ENCODE data around the gene SLC22A17.

The SLC22A17 gene

DNA sequence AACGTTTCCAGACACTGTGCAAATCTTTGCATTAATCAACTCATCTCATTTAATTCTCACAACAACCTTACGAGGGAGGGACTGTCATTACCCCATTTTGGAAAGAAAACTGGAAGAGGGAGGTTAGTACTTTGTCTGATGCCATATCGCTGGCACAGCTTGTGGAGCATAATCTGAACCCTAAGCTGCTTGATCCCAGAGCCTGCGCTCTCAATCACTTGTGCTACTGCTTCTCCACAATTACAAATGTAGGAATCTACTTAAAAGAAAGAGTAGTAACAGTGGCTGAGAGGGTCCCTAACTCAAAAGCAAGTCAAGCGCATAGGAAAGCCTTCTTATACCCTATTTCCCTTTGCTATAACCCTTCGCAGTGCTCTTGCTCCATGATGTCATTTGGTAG, 9.1 kb upstream of the SLC22A17 start:
- no peak for DNase-seq (ENCODE audit: low read depth in 2 of 2)

DNA sequence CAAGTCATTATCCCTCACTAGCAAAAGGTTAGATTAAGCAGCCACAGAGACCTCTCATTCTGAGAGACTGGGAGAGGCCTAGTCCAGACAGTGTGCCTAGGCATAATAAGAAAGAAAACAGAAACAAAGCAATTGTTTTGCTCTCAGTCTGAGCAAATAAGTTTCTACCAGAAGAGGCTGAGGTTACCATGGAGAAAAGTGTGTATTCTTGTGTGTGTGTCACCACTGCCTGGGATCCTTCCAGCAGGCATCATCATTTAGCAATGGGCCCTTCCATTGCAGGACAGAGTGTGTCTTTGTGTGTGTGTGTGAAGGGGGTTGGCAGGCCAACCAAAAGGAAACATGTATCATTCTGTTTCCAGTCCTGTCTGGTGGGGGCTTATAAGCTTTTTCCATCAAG, 8.6 kb upstream of the SLC22A17 start:
- DNase-seq (ENCODE audit: low read depth in 2 of 2): no peak

DNA sequence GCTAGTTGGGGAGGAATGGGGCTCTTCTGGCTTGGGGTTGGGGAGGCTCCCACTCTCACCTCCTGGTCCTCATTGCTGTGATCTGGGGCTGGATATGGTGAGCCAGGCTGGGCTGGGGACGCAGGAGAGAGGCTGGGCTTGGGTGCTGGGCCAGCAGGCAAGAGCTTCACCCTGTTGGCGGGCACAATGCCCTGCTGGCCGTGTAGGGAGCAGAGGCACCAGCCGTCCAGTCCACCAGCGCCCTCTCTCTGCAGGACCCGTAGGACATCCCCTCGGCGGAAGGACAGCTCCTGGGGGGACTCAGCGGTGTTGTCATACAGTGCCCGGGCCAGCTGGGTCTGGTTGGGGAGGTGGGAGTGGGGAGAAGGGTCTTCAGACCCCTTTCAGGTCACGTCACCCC, 7.8 kb upstream of the SLC22A17 start:
- no peak for DNase-seq (ENCODE audit: low read depth in 2 of 2)

DNA sequence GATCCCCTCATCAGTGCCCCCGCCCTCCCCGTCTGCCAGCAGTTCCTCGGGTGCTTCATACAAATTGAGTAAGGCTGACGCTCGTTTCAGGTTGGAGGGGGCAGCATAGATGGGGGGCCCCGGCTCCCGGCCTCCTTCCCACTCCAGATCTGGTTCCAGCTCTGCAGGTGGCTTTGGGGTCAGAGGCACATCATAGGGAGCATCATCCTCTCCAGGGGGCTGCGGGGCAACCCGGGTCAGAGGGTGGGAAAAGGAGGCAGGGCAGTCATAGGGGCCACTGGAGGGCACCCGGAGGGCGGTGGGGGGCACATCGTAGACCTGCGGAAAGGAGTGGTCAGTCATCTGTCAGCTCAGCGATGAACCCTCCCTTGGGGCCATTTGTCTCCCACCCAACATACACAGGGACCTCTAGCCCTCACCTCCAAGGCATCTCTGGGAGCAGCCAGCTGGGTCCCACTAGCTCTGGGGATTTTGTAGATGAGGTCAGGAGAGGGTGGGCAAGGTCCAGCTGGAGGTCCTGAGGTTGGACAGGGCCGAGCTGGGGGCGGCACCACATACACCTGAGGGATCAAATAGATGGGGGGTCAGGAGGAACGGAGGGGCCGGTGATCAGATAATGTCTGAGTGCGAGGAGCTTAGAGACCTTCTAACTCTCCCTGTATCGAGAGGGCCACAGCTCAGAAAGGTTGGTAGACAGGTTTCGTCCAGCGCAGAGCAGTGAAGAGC, 7.2 kb upstream of the SLC22A17 start:
- DNase-seq (ENCODE audit: low read depth in 2 of 2): no peak

DNA sequence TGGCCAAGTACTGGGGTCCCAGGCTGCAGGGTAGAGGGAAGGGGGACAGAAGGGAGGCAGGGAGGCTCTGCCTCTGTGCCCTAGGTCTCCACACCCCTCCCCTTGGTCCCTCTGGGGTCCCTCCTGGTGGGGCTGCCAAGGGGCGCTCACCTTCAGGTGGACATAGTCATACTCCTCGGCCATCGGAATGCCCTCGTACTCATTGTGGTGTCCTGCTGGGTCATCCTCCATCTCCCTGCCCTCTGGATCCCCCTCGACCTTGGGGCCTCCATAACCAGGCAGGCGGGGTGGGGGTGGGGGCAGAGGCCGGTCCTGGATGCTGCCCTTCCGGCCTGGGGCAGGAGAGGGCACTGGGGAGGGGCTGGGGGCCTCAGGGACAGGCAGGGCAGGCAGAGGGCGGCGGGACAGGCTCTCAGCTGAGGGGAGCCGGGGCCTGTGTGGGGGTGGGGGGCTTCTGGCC, 6.5 kb upstream of the SLC22A17 start:
- DNase-seq (ENCODE audit: low read depth in 2 of 2): no peak

DNA sequence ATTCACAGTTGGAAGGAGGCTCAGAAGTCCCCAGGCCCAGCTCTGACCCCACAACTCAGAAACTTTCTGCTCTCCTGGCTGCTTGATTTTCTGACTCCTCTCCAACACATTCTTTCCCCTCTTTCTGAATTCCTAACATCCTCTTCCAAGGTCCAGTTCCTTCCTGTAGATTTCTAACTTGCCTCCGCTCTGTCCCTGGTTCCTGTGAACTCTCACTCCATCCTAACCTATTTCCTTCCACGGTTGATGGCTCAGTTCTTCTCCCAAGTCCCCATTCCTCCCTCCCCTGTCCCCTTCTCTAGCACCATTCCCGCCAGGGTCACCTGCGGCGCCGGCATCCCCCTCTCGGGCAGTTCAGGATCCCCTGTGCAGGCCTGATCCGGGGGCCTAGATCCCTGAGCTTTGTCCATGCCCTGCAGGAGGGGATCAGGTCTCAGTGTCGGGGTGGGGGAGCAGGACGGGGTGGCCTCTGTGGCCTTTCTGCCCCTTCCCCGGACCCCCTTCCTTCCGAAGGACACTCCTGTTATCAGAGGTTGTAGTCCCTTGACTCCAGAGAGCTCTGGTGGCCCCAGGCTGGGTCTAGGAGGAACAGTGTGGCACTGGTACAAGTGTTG, 6.0 kb upstream of the SLC22A17 start:
- no peak for DNase-seq (ENCODE audit: low read depth in 2 of 2)

DNA sequence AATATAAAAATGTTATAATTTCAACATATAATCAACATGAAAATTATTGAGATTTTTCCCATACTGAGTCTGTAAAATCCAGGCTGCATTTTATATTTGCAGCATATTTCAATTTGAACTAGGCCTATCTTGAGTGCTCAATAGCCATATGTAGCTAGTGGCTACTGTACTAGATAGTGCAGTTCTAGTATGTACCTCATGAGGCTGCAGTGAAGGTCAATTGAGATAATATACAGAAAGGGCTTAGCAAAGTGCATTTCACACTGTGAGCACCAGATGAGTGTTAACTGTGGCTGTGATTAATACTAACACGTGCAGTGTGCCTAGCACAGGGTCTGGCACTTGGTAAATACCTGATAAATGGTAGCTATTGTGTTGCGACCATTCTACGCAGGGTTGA, 5.4 kb upstream of the SLC22A17 start:
- no peak for DNase-seq (ENCODE audit: low read depth in 2 of 2)

DNA sequence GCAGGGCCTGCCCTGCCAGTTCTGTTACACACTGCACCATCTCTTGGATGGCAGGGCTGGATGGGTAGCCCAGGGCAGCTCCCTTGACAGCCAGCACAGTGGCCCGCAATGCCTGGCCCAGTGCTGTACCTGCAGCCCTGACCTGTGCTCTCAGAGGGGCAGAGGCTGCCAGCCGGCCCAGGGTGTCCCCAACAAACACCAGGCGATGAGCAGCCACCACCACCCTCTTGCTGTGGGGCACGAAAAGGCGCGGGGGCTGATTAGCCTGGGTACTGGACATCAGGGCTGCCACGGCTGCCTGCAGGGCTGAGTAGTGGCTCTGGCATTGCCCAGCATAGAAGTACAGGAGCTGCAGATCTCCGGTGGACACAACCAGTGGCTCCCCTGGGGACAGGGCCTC, 4.6 kb upstream of the SLC22A17 start:
- DNase-seq (ENCODE audit: low read depth in 2 of 2): no peak

DNA sequence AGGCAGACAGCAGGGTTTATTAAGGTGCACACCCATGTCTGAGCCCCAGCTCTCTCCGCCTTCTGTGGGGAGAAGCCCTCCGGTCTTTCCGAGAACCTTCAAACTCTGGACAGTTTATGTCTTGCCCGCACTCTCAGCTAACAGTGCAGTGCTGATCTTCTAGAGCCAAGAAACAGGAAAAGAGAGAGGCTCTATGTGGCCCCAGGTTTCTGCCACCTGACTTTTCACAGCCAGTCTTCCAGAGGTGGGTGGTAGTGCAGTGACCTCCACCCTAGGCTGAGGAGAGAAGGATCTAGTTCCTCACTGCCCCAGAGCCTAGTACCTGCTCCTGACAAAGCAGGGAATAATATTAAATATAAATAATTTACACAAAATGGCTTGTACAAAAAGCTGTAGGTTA, 4.0 kb upstream of the SLC22A17 start:
- no peak for DNase-seq (ENCODE audit: low read depth in 2 of 2)

DNA sequence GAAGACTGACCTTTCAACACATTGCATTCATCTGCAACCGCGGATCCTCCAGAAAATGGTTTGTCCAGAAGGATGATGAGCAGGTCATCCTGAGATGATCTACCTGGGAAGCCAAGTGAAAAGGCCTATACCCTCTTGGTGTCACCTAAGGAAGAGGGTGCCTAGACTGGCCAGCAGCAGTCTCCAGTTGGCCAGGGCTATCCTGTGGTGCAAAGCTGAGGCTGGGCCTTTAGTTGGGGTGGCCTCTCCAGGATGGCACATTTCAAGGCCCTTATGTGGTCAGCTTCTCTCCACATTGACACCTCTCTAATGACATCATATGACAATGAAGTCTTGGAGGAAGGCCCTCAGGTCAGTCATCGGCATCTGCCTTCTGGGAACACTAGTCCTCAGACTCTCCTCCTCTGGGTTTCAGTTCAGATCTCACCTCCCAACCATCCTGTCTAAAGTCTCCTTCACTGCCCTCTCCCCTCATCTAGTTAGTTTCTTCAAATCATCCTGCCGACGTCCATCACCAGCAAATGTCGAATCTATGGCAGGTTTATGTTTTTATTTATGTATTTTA, 3.3 kb upstream of the SLC22A17 start:
- DNase-seq (ENCODE audit: low read depth in 2 of 2): no peak

DNA sequence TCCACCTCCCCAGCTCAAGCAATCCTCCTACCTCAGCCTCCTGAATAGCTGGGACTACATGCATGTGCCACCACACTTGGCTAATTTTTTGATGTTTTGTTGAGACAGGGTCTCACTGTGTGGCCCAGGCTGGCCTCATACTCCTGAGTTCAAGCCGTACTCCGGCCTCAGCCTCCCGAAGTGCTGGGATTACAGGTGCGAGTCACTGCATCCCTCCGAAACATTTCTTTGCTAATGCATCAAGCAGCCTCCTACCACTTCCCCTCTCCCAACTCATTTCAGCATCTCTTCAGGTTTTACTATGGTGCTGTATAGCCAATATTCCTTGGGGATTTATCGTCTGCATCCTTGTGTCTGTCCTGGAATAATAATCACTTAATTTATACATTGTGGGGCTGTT, 2.3 kb upstream of the SLC22A17 start:
- DNase-seq (ENCODE audit: low read depth in 2 of 2): no peak

DNA sequence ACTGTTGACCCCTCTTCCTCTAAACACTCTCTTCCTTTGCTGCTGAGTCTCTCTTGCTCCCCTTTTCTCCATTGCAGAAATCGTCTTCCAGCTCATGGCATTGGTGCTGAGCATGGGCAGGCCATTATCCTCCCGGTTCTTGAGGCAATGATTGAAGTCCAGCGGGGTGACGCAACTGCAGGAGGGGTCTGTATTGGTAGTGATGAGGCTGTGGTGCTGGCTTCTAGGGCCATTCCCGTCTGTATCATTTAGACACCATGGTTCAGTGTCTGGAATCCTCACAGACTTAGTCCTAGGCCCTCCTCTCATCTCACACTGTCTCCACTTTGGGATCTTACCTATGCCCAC, 720 bp upstream of the SLC22A17 start:
- DNase-seq (ENCODE audit: low read depth in 2 of 2): no peak

DNA sequence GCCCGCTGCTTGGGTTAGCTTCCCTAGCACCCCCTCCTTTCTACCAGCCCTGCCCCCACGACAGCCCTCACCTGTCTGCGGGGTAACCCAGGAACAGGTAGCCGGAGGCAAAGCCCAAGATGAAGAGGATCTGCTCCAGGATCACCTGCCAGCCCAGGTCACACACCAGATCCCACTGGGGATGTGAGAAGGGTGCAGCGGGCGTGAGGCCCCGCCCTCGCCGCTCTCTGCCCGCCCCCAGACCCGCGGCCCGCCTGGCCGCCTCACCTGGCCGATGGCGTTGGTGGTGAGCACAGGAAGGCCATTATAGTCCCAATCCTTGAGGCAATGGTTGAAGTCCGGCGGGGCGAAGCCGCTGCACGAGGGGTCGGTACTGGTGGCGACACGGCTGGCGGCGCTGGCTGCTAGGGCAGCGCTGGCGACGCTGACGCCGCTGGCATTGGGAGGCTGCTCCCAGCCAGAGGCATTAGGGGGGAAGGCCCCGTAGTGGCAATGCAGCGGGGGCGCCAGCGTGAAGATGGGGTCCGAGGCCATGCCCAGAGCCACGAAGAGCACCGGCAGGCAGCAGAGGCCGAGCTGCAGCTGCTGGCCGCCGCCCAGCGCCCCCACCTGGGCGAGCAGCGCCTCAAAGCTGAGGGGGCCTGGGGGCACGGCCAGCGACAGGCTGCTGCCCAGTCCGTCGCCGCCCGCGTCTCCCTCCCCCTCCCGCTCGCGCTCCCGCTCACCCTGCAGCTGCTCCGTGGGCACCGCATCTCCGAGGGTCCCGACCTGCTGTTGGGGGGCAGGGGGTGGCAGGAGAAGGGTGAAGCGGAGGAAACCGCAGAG, 794 bp downstream of the SLC22A17 start:
- DNase-seq (ENCODE audit: low read depth in 2 of 2): no peak

DNA sequence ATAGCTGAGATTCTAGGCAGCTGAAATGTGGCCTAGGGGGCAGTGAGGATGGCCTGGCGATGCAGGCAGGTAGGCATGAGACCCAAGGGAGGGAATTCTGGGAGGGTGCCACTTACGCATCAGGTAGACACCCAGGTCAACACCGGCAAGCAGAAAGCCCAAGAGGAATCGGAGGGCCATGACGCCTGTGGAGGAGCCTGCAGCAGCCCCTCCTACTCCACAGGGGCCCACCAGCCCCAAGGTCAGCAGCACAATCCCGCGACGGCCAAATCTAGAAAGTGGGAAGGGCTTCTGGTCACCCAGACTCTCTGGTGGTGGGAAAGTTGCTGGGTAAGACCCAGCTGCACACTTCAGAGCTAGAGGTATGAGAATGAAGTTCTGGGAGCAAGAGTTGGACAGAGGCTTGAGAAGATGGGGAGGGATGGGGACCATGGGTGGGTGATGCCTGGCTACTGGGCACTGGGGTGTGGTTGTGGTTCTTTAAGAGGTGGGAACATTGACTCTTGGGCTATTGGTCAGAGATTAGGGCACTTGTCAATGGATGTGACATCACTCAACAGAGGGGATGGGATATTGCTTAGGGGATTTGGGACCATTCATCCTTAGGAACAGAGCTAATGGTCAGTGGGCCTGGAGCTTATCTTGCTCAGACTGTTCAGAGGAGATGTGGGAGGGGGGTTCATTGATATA, 3.4 kb downstream of the SLC22A17 start:
- DNase-seq (ENCODE audit: low read depth in 2 of 2): no peak

DNA sequence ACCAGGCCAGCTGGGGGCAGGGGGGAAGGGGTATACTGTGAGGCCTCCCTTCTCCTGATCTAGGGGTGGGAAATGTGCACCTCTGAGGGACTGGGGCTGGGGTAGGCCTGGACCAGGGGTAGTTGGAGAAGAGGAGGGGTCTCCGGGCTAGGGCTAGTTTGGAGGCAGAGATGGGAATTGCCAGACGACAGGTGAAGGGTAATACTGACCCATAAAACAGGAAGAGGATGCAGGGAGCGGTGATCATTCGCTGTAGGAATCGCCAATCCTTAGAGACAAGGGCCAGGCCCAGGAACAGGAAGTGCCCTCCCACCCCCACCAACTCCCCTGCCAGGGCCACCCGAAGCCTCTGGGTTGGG, 4.4 kb downstream of the SLC22A17 start:
- DNase-seq (ENCODE audit: low read depth in 2 of 2): no peak

DNA sequence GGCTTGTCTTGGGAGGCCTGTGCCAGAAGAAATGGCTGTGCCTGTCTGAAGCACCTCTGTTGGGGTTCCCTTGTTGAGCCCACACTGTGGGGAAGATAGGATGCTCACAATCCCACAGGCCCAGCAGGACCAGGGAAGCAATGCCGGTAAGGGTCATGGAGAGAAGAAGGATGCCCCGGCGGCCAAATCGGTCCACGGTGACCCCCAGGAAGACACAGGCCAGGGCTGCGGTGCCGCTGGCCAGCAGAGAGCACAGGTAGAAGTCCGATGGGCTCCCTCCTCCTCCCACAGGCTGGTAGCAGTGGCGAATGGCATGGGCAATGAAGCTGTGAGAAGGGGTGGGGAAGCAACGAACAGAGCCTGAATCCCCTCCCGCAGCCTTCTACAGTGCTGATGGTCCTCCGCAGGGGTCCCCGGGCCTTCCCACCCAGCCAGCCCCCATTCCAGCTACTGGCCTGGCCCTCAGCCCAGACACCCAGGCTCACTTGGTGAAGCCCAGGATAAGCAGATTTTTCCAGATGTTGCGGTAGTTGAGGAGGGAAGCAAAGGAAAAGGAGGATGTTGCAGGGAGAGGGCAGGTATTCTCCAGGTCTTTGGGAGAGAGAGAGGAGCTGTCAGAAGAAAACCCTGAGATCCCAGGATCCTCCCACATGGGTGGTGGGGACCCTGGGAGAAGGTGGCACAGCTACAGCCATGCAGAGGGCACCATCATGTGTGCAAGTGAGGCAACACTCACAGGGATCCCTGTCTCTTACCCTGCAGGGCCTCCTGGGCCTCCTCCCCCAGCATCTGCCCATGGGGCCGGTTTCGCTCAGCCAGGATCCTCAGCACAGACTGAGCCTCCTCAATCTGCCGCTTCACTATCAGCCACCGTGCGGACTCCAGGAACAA, 5.0 kb downstream of the SLC22A17 start:
- DNase-seq (ENCODE audit: low read depth in 2 of 2): no peak

DNA sequence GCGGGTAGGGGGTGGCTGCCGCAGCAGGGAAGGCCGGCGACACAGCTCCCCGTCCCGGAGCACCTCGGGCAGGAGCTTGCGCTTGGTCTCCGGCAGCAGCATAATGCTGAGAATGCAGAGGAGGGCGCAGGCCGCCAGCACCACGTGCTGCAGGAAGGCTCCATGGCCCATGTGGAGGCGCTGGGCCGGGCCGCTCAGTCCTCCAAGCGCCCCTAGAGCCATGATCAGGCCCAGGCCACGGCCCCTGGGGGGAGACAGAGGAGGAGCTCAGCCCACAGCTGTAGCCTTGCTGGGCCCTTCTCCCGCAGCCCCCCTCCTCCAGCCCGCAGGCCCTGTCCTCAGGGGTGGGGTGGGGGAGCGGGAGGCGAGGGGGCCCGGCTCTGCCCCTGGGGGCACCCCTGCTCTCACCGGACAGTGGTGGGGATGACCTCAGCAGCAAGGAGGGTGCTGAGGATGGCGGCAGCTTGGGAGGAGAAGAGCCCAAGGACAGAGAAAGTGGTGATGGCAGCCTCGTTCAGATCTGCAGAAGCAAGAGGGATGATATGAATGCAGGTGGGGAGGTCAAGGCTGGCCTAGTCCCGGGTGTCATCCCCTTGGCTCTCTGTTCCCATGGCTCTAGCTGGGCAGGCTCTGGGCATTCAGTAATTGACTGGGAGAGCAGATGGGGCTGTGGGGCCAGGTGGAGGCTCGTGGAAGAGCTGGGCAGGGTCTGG, 5.8 kb downstream of the SLC22A17 start:
- DNase-seq (ENCODE audit: low read depth in 2 of 2): no peak

DNA sequence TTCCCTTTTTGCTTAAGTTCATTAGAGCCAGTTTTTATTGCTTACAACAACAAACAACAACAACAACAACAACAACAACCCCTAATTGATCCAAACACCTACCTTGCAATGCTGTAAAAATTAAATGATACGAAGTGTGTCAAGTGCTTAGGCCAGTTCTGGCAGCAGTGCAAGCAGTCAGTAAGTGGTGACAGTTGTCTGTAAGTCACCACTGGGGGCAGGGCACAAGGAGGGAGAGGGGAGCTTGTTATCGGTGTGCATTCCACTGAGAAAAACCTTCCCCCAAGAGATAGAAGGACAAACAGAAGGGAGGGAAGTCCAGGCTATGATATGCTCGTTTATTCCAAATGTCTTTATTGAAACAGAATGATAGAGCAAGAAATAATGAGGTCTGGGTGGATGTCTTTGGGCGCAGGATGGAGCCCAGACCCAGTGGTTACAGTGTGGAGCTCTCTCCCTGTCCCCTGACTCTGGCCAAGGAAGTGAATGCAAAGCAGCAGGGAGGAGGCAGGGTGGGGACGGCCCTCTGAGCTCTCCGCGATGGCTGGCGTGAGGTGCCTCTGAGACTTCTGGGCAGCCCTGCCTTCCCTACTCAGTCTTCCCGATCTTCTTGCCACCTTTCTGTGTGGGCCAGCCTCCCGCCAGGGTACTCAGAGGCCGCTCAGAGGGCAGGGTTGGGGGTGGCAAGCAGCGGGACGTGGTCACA, 6.5 kb downstream of the SLC22A17 start:
- no peak for DNase-seq (ENCODE audit: low read depth in 2 of 2)

DNA sequence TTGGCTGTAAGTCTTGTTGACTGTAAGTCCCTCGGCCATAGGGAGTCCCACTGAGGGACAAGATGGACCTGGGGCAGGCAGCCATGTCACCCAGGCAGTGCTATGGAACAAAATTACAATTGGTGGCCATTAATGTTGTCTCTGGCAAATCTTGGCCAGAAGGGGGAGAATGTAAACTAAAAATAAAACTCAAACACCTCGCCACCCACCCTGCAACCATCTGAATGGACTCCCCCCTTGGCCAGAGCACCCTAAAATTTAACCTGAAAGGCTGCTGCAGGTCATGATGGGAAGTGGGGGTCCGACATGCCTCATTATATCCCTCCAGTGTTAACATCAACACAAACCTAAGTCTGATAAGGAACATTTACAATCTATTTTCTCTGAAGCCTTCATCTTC, 8.2 kb downstream of the SLC22A17 start:
- DNase-seq (ENCODE audit: low read depth in 2 of 2): no peak

All from stimulated activated CD4-positive, alpha-beta T cell treated with anti-CD3 and anti-CD28 coated beads, Interleukin-1b, Interleukin-23, amount 100 ng/mL, for 4 hours (primary cell).